ENCODE measurements around the gene HM13. TPM values are rescaled to one million over a fixed set of nuclear protein-coding genes. Genes with fewer than 3 reads are reported as not detected.
A peak's percentile ranks its signal among the peaks of the same experiment; 100 is the strongest.

Gene HM13
- total and polyA plus RNA-seq, 2 of the 13 experiments (the other 11 are each of a cell fraction or from before 2014, with no cell fraction given): 118 to 243 TPM

DNA sequence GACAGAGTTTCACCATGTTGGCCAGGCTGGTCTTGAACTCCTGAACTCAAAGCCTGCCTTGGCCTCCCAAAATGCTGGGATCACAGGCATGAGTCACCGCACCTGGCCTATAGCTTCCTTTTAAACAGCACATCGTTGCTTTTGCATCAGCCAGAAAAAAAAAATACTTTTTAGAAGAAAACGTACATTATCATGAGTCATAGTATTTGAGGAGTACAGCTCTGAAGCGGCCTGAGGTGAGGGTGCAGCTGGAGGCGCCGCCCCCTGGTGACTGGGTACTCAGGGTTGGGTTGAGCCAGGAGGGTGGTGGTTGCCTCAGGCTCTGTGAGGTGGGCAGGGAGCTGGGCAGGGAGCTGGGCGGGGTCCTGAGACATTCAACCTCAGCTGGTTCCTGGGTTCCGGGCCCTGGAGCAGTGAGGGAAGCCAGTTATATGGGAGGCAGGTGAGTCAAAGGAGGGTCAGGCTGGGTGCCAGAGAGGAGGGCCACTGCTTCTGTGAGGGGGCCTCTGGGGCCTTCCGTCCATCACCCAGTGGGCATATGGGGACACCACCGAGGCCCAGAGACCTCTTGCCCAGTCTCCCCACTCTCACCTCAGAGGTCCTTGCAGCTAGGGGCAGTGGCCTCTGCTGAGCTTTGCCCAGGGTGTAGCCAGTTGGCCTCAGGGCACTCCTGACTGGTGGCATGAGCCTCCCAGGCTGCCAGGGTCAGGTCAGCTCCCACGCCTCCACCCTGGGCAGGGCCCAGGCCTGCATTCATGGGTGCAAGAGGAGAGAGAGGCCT is 79.2 kb downstream of the HM13 start (continued):
- TF ChIP-seq EP300 (IDR thresholded peaks at IDR 0.05; ENCODE audit: low read depth in 2 of 2, low read length in 2 of 2) (no peak), EP300 (CRISPR knock-in tag; IDR thresholded peaks at IDR 0.05; ENCODE audit: borderline replicate concordance) (peak; percentile 48; the same call in 1 of the 2 replicates), GMEB1 (CRISPR knock-in tag; IDR thresholded peaks at IDR 0.05; ENCODE audit: borderline replicate concordance) (no peak), SSRP1 (CRISPR knock-in tag; IDR thresholded peaks at IDR 0.05) (peak; percentile 43; the same call in 1 of the 2 replicates), PHB2 (IDR thresholded peaks at IDR 0.05; ENCODE audit: partially characterized antibody) (no peak), POLR2A (IDR thresholded peaks at IDR 0.05; ENCODE audit: insufficient read depth in 1 of 2, low read depth in 2 of 2, low read length in 2 of 2) (peak in 1 of 2 experiments; percentile 45; a peak in 2 of 4 replicates), TFDP2 (CRISPR knock-in tag; IDR thresholded peaks at IDR 0.05) (no peak), CBX2 (IDR thresholded peaks at IDR 0.05; ENCODE audit: low read depth, low read length) (no peak), CBX2 (CRISPR knock-in tag; IDR thresholded peaks at IDR 0.05; ENCODE audit: low read depth) (no peak), ZNF639 (CRISPR knock-in tag; conservative IDR thresholded peaks at IDR 0.05) (0 out of 2 replicates have a peak, but pooled peaks have one; percentile 26), DNMT1 (CRISPR knock-in tag; IDR thresholded peaks at IDR 0.05) (0 out of 2 replicates have a peak, but pooled peaks have one; percentile 24), ZBTB21 (CRISPR knock-in tag; IDR thresholded peaks at IDR 0.05) (peak; percentile 61; the same call in 1 of the 2 replicates), HNRNPLL (IDR thresholded peaks at IDR 0.05; ENCODE audit: low read depth, low read length, poor library complexity, severe bottlenecking) (peak; percentile 12), ZBTB42 (CRISPR knock-in tag; IDR thresholded peaks at IDR 0.05) (peak; percentile 77; the same call in 1 of the 2 replicates), SAP130 (CRISPR knock-in tag; IDR thresholded peaks at IDR 0.05; ENCODE audit: low read depth) (peak; percentile 76), PREB (CRISPR knock-in tag; IDR thresholded peaks at IDR 0.05) (no peak), ZBTB26 (CRISPR knock-in tag; IDR thresholded peaks at IDR 0.05; ENCODE audit: borderline replicate concordance) (no peak), THAP11 (CRISPR knock-in tag; IDR thresholded peaks at IDR 0.05) (0 out of 2 replicates have a peak, but pooled peaks have one; percentile 36)
- TF ChIP-seq, protein P1, sequence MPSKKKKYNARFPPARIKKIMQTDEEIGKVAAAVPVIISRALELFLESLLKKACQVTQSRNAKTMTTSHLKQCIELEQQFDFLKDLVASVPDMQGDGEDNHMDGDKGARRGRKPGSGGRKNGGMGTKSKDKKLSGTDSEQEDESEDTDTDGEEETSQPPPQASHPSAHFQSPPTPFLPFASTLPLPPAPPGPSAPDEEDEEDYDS (CRISPR knock-in tag; IDR thresholded peaks at IDR 0.05): peak; percentile 44
- TF ChIP-seq, protein P2, sequence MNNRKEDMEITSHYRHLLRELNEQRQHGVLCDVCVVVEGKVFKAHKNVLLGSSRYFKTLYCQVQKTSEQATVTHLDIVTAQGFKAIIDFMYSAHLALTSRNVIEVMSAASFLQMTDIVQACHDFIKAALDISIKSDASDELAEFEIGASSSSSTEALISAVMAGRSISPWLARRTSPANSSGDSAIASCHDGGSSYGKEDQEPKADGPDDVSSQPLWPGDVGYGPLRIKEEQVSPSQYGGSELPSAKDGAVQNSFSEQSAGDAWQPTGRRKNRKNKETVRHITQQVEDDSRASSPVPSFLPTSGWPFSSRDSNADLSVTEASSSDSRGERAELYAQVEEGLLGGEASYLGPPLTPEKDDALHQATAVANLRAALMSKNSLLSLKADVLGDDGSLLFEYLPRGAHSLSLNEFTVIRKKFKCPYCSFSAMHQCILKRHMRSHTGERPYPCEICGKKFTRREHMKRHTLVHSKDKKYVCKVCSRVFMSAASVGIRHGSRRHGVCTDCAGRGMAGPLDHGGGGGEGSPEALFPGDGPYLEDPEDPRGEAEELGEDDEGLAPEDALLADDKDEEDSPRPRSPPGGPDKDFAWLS (CRISPR knock-in tag; IDR thresholded peaks at IDR 0.05; ENCODE audit: borderline replicate concordance): no peak

Measured in HepG2 (cell line).